Panc1 (cell line): ENCODE data around the gene TROAP. TPM values are rescaled to one million over a fixed set of nuclear protein-coding genes. Genes with fewer than 3 reads are reported as not detected.
"Not testable (repeated sequence)": the region's sequence is repeated elsewhere in the genome, so short reads cannot be mapped to it uniquely, and the experiment has no call there.

Experiments
- ATAC-seq: fragments of 200-7000 bp; cut with Tn5 transposase; 2 replicates; pipeline ENCODE4 v1.9.1; 2020; ENCODE audit warnings: mild to moderate bottlenecking, moderate library complexity
- BruUV-seq: library from RNA; stranded (reverse); fragments of 400-500 nt; replicated peaks from 2 replicates; lab custom pipeline; 2021; lab: Mats Ljungman, UMichigan
- CTCF ChIA-PET: fragments of 300-600 bp; sonication (Branson Sonifier 250); formaldehyde crosslinking; loops from one replicate; lab custom pipeline; 2022; ENCODE audit warnings: antibody characterized with exemption; lab: Charles Lee
- POLR2A ChIA-PET: fragments of 300-600 bp; sonication (Branson Sonifier 250); formaldehyde crosslinking; loops from one replicate; lab custom pipeline; 2022; ENCODE audit warnings: antibody characterized with exemption; lab: Charles Lee
- DNase-seq: peaks from one replicate; pipeline ENCODE4 v3.0.0-alpha.2; 2010; ENCODE audit warnings: low read depth, low spot score
- H3K27ac ChIP-seq: 2 replicates; pipeline ENCODE4 v1.5.1; 2011; ENCODE audit warnings: mild to moderate bottlenecking, low read length, inconsistent platforms
- H3K27me3 ChIP-seq: fragments of 200-500 bp; sonication (Bioruptor generic); 2 replicates; pipeline ENCODE4 v1.6.0; 2014; ENCODE audit warnings: low read length, inconsistent platforms; ENCODE audit not compliant: control insufficient read depth, insufficient read depth
- H3K36me3 ChIP-seq: fragments of 200-500 bp; sonication (Bioruptor generic); 2 replicates; pipeline ENCODE4 v1.5.1; 2014; ENCODE audit warnings: inconsistent platforms, mild to moderate bottlenecking, low read length, moderate library complexity; ENCODE audit not compliant: control insufficient read depth, insufficient read depth
- H3K4me1 ChIP-seq: 2 replicates; pipeline ENCODE4 v1.5.1; 2011; ENCODE audit warnings: inconsistent platforms, mild to moderate bottlenecking, low read length, moderate library complexity; ENCODE audit not compliant: control insufficient read depth, insufficient read depth
- H3K4me3 ChIP-seq, 2 experiments: 2 replicates each; pipeline ENCODE4 v1.5.1; 2011 to 2012; ENCODE audit warnings: low read depth in 2 of 2, low read length in 2 of 2, mild to moderate bottlenecking in 2 of 2, inconsistent platforms in 1 of 2, moderate library complexity in 1 of 2
- H3K9me3 ChIP-seq: fragments of 200-500 bp; sonication (Bioruptor generic); 2 replicates; pipeline ENCODE4 v1.5.1; 2014; ENCODE audit warnings: low read depth, mild to moderate bottlenecking, inconsistent platforms, low read length, moderate library complexity; ENCODE audit not compliant: control insufficient read depth, insufficient read depth
- CTCF ChIP-seq: fragments of 450-650 bp; IDR thresholded peaks from 2 replicates; pipeline ENCODE4 v1.5.1; 2017; ENCODE audit warnings: mild to moderate bottlenecking
- POLR2AphosphoS5 ChIP-seq: IDR thresholded peaks from 2 replicates; pipeline ENCODE4 v1.6.1; 2012; ENCODE audit warnings: mild to moderate bottlenecking, low read depth, low read length, moderate library complexity
- REST ChIP-seq, 2 experiments: IDR thresholded peaks; 2 replicates each; pipeline ENCODE4 v1.6.1; 2011 to 2012; ENCODE audit warnings: low read depth in 2 of 2, control low read depth in 1 of 2, low read length in 1 of 2, mild to moderate bottlenecking in 1 of 2, moderate library complexity in 1 of 2; ENCODE audit not compliant: insufficient read depth in 1 of 2
- SIN3A ChIP-seq: IDR thresholded peaks from 2 replicates; pipeline ENCODE4 v1.6.1; 2012; ENCODE audit warnings: low read depth, mild to moderate bottlenecking, low read length, moderate library complexity, borderline replicate concordance; ENCODE audit not compliant: insufficient read depth
- TCF7L2 ChIP-seq: IDR thresholded peaks from 2 replicates; pipeline ENCODE4 v1.6.1; 2011; ENCODE audit warnings: mild to moderate bottlenecking, low read depth, low read length, inconsistent platforms
- in situ Hi-C: cut with HindIII; loops from 2 replicates; pipeline ENCODE4 v1.10.0; 2016; ENCODE audit warnings: low sequenced_read_pairs, low pct_unique_long_range_greater_than_20kb
- intact Hi-C: fragments of 100-400 bp; cut with micrococcal nuclease; formaldehyde crosslinking; loops from one replicate; pipeline ENCODE4 v1.10.0; 2022; ENCODE audit not compliant: unreplicated experiment
- total RNA-seq: library from RNA; stranded (reverse); gene quantifications from one replicate; pipeline ENCODE4 v1.2.1, GENCODE V29; 2021; ENCODE audit not compliant: unreplicated experiment

Gene TROAP
- total RNA-seq, 1 experiment from 2014 or later = 50.0 TPM

GRCh38 chr12:49332441-49332861, 9.4 kb downstream of the TROAP start:
- in situ Hi-C loops (no loop called here), intact Hi-C loops (no loop called here)
- no peak overlapping the region for H3K4me3 ChIP-seq
- H3K27me3 ChIP-seq = no peaks in the 10 kb centered on the region
- ATAC-seq (no peak), DNase-seq (no peak)
- ChIA-PET POLR2A (no interaction called here), CTCF (interaction anchor here (0.5 to 2.3 kb wide), 7 partner anchors 9 to 446 kb away, joined by 3 to 45 read pairs (median 9); partner anchors contain the start of gene PRPH)
- BruUV-seq = no TSS peak
- H3K9me3 ChIP-seq = no peaks in the 10 kb centered on the region
- no peak for TF ChIP-seq SIN3A
- no peak for TF ChIP-seq CTCF
- no peak for TF ChIP-seq TCF7L2
- TF ChIP-seq REST (IDR thresholded peaks at IDR 0.05; ENCODE audit: insufficient read depth in 1 of 2, low read depth in 2 of 2, low read length in 1 of 2) = no peak
- no peak for TF ChIP-seq POLR2AphosphoS5
- H3K27ac ChIP-seq = no peak overlapping the region
- H3K4me1 ChIP-seq = peaks cover 7% of the 10 kb centered on the region; the same call in 1 of the 2 replicates
- no peaks in the 10 kb centered on the region for H3K36me3 ChIP-seq

DNA sequence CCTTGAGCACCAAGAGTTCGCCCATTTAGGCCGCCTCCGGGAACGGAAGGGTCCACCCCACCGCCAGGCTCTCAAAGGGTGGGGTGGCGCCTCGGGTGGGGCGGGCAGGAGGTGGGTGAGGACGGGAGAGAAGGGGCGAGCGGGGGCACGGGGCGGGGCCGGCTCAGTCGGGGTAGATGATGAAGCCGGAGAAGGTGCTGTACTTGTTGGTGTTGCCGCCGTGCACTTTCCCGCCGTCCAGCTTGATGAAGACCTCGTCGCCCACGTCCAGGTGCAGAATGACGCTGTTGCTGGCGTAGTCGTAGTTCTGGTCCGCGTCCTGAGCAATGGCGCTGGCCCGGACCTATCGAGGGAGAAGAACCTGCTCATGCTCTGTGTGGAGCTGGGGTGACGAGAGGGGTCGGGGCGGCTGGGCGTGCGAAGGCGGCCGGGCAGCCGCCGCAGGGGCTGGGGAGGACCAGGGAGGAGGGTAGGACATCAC, 9.9 kb downstream of the TROAP start:
- TF ChIP-seq TCF7L2 (no peak), POLR2AphosphoS5 (no peak), CTCF (no peak), REST (IDR thresholded peaks at IDR 0.05; ENCODE audit: insufficient read depth in 1 of 2, low read depth in 2 of 2, low read length in 1 of 2) (no peak)
- H3K36me3 ChIP-seq = no peaks in the 10 kb centered on the region
- in situ Hi-C loops (no loop called here), intact Hi-C loops (no loop called here)
- H3K27ac ChIP-seq = no peak overlapping the region
- ATAC-seq (no peak), DNase-seq (no peak)
- BruUV-seq = no TSS peak
- H3K27me3 ChIP-seq = no peaks in the 10 kb centered on the region
- POLR2A ChIA-PET = no interaction called here
- no peaks in the 10 kb centered on the region for H3K9me3 ChIP-seq
- H3K4me3 ChIP-seq = no peak overlapping the region
- peaks cover 11% of the 10 kb centered on the region; the same call in 1 of the 2 replicates for H3K4me1 ChIP-seq
- CTCF ChIA-PET = interaction anchor here (0.9 to 2.3 kb wide), 5 partner anchors 15 to 222 kb away, joined by 3 to 45 read pairs (median 9); partner anchors contain the start of gene PRPH

- BruUV-seq, H3K27me3 ChIP-seq, CTCF ChIA-PET, intact Hi-C loops, ATAC-seq, H3K4me3 ChIP-seq, in situ Hi-C loops, H3K9me3 ChIP-seq, DNase-seq, H3K36me3 ChIP-seq, H3K27ac ChIP-seq: not testable (repeated sequence)
- POLR2A ChIA-PET = interaction anchor here (0.7 kb wide), 1 partner anchor 18 kb away, joined by 5 read pairs; no protein-coding TSS in a partner anchor
- peaks cover 11% of the 10 kb centered on the region; the same call in 1 of the 2 replicates for H3K4me1 ChIP-seq
Observed at GRCh38 chr12:49333778-49334177, 10.7 kb downstream of the TROAP start.
